Upper lobe of right lung (tissue), 1 donor: ENCODE measurements around the gene MYCN. TPM values are rescaled to one million over a fixed set of nuclear protein-coding genes. Genes with fewer than 3 reads are reported as not detected.

Experiments used
- ATAC-seq: fragments of 200-7000 bp; cut with Tn5 transposase; one replicate; pipeline ENCODE4 v1.9.1; 2020; ENCODE audit warnings: mild to moderate bottlenecking, moderate library complexity
- DNase-seq: peaks from one replicate; pipeline ENCODE4 v3.0.0-alpha.2; 2020
- H3K27ac ChIP-seq: fragments of 200-600 bp; one replicate; pipeline ENCODE4 v1.8.0; 2022
- H3K27me3 ChIP-seq: fragments of 200-600 bp; one replicate; pipeline ENCODE4 v1.8.0; 2022; ENCODE audit warnings: mild to moderate bottlenecking
- H3K36me3 ChIP-seq: fragments of 200-600 bp; one replicate; pipeline ENCODE4 v1.8.0; 2022
- H3K4me1 ChIP-seq: fragments of 200-600 bp; one replicate; pipeline ENCODE4 v1.8.0; 2022
- H3K4me3 ChIP-seq: fragments of 200-600 bp; one replicate; pipeline ENCODE4 v1.8.0; 2022; ENCODE audit warnings: mild to moderate bottlenecking
- H3K9me3 ChIP-seq: fragments of 200-600 bp; one replicate; pipeline ENCODE4 v1.8.0; 2022
- intact Hi-C: fragments of 100-400 bp; cut with DNase I; formaldehyde crosslinking; loops from one replicate; pipeline ENCODE4 v1.11.0; 2022
- total RNA-seq: library from RNA; stranded (reverse); fragmentation: NEBNext Ultra II Directional; extraction: Animal tissue kit (Norgen Biotek cat#: 25700); gene quantifications from one replicate; pipeline ENCODE4 v1.2.1, GENCODE V29; 2021
- TF ChIP-seq, protein P1 (sequence below): fragments of 200-600 bp; IDR thresholded peaks from one replicate; pipeline ENCODE4 v1.8.0; 2022; ENCODE audit warnings: antibody characterized with exemption
- donor health status: DM: no; HTN: yes; CAD: no; lungs with severe emphysema.

MYCN gene
- total RNA-seq, 1 donor from 2014 or later, result 0.49 TPM

DNA sequence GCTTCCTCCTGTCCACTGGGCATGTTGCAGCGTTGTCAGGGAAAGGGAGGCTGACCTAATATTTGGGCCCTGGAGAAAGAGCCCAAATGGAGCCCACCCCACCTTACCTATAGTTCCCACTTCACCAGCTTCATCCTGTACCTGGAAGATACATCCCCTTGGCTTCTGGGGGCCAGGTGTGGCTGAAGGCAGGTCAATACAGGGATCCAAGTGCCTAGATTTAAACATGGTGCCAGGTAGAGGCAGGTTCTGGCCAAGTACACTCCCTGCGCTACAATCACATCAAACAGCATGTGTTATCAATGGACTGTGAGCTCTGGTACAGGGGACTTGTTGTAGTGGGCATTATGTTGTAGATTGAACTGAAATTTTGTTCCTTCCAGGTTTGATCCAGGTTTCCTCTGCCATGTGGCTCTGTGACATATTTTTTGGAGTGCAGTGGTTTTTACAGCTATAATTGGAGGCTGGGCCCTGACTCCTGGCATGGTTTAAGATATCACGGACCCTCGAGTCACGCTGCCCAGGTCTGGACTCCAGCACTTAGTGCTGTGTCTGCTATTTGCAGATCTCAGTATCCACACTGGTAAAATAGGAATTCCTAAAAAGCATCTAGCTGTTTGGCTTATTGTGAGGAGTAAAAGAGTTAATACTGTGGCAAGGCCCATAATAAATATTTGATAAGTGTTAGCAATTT, 23.8 kb downstream of the MYCN start:
- Histone ChIP-seq H3K27ac (no peak overlapping the region), H3K27me3 (no peaks in the 10 kb centered on the region), H3K4me1 (no peaks in the 10 kb centered on the region), H3K36me3 (no peaks in the 10 kb centered on the region), H3K4me3 (no peak overlapping the region), H3K9me3 (no peaks in the 10 kb centered on the region)
- TF ChIP-seq, protein P1, sequence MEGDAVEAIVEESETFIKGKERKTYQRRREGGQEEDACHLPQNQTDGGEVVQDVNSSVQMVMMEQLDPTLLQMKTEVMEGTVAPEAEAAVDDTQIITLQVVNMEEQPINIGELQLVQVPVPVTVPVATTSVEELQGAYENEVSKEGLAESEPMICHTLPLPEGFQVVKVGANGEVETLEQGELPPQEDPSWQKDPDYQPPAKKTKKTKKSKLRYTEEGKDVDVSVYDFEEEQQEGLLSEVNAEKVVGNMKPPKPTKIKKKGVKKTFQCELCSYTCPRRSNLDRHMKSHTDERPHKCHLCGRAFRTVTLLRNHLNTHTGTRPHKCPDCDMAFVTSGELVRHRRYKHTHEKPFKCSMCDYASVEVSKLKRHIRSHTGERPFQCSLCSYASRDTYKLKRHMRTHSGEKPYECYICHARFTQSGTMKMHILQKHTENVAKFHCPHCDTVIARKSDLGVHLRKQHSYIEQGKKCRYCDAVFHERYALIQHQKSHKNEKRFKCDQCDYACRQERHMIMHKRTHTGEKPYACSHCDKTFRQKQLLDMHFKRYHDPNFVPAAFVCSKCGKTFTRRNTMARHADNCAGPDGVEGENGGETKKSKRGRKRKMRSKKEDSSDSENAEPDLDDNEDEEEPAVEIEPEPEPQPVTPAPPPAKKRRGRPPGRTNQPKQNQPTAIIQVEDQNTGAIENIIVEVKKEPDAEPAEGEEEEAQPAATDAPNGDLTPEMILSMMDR, result no peak
- DNase-seq, result no peak
- intact Hi-C loops, result no loop called here
- no peak for ATAC-seq

DNA sequence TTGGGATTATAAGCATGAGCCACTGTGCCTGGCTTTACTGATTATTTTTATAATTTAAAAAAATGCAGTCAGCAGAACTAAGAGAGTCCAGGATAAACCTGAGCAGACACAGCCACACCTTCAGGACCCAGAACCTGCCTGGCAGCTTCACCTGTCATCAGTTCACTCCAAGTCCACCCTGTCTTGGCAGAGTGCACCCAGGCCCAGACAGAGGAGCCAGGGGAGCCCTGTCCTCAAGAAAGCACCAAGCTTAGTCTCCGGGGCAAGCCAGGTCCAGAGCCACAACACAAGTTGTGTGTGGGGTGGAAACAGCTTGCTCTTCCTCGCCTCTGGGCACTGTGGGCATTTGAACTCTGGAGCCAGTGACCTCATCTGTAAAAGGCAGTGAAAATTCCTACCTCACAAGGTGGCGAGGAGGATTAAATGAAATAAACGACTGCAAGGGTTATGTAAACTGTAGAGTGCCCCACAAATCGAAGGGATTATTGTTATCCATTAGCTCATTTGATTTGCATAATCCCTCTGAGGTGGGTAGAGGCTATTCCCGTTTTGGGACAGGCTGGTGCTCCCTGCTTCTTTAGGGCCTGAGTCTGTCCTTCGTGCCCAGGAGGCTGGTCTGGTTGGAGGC, 24.7 kb downstream of the MYCN start:
- no peaks in the 10 kb centered on the region for H3K36me3 ChIP-seq
- H3K4me3 ChIP-seq, result no peak overlapping the region
- DNase-seq, result no peak
- no peaks in the 10 kb centered on the region for H3K9me3 ChIP-seq
- TF ChIP-seq, protein P1, result no peak
- no peaks in the 10 kb centered on the region for H3K27me3 ChIP-seq
- intact Hi-C loops, result no loop called here
- H3K27ac ChIP-seq, result no peak overlapping the region
- H3K4me1 ChIP-seq, result no peaks in the 10 kb centered on the region
- no peak for ATAC-seq

DNA sequence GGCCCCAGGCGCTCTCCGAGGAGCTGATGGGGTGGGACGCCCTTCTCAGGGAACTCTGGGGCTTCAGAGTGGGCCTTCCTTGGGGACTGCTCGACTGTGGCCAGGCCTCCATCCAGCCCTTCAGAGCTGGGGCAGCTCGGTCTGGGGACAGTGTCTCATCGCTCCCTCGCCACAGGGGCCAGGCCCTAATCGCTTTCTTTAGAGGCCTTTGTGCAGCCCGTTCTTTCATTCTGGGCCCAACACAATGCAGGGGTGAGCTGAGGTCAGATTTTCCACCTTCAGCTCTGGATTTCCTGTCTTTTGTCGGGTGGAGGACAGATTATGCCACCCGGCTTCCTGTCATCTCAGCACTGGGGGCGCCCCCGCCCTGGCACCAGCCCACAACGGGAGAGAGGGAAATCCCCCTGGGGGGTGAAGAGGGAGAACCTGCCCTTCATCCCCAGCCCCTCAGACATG, 25.2 kb downstream of the MYCN start:
- Histone ChIP-seq H3K9me3 (no peaks in the 10 kb centered on the region), H3K4me1 (no peaks in the 10 kb centered on the region), H3K36me3 (no peaks in the 10 kb centered on the region), H3K27me3 (no peaks in the 10 kb centered on the region), H3K4me3 (no peak overlapping the region), H3K27ac (no peak overlapping the region)
- ATAC-seq (peak; percentile 13), DNase-seq (no peak)
- TF ChIP-seq, protein P1, result no peak
- intact Hi-C loops, result no loop called here

DNA sequence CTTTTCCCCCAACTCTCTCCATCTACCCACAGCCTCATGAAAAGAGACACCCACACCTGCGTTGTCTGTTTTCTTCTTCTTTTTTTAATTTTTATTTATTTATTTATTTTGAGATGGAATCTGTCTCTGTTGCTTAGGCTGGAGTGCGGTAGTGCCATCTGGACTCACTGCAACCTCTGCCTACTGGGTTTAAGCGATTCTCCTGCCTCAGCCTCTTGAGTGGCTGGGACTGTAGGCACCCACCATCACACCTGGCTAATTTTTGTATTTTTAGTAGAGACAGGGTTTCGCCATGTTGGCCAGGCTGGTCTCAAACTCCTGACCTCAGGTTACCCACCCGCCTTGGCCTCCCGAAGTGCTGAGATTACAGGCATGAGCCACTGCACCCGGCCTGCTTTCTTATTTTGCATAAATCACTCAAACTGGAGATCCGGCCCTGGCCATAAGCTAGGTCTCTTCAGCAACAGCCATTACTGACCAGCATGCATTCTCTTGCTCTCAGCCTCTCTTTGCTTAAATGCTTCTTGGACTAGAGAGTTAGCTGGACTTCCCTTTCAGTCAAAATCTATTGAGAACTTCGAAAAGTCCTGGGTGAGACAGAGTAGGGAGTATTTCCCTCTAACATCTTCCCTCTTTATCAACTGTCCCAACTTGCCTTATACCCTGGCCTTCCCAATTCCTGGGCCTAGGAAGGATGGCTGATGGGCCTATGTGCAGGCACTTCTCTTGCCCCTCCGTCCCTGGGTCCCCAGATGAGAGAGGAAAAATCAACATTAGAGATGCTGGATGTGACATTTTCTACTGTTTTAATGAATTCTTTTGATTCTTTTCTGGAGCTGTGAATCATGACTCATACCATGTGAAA, 27.3 kb downstream of the MYCN start:
- H3K4me1 ChIP-seq, result no peaks in the 10 kb centered on the region
- TF ChIP-seq, protein P1, result no peak
- intact Hi-C loops, result no loop called here
- no peak overlapping the region for H3K27ac ChIP-seq
- DNase-seq, result no peak
- H3K4me3 ChIP-seq, result no peak overlapping the region
- no peaks in the 10 kb centered on the region for H3K36me3 ChIP-seq
- no peak for ATAC-seq
- no peaks in the 10 kb centered on the region for H3K27me3 ChIP-seq
- H3K9me3 ChIP-seq, result no peaks in the 10 kb centered on the region

DNA sequence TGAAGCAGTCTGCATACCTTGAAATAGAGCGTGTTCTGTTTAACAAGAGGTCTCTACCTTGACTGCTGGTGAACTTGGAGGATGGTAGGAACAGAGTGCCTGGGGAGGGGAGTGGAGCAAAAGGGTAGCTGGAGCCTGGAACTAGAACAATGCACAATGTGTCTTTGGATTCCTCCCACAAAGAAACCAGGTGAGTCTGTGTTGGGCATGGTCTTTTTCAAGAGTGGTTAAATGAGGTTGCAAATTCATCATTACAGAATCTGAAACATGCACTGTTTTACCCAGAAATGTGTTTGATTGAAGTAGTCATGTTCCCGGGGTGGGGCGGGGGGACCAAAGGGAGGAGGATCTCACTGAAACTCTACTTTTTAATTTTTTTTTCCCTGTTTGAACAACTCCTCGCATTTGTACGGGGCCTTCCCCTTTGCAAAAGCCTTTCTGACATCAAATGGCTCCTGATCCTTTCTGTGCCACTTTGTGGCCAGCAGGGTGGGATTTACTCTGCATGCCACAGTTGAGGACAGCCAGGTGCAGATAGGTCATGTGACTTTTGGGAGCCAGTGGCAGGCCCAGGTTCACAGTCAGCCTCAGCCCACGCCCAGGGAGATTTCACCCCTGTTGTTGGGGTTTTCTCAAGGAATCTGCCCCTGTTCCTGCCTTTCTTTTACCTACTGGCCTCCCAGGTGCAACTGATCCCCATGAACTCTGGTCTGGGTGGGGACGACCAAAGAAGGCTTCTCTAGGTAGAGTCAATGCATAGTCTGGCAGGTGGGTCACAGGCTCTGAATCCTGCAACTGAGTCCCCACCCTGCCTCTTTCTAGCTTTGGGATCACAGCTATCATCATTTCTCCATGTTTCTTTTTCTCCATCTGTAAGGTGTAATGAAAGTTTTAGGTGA, 28.2 kb downstream of the MYCN start:
- Histone ChIP-seq H3K36me3 (no peaks in the 10 kb centered on the region), H3K4me3 (no peak overlapping the region), H3K27me3 (no peaks in the 10 kb centered on the region), H3K9me3 (no peaks in the 10 kb centered on the region), H3K27ac (no peak overlapping the region), H3K4me1 (no peaks in the 10 kb centered on the region)
- no peak for DNase-seq
- intact Hi-C loops, result no loop called here
- TF ChIP-seq, protein P1, result no peak
- no peak for ATAC-seq
